ENCODE measurements around the gene DPP9.

The DPP9 gene

DNA sequence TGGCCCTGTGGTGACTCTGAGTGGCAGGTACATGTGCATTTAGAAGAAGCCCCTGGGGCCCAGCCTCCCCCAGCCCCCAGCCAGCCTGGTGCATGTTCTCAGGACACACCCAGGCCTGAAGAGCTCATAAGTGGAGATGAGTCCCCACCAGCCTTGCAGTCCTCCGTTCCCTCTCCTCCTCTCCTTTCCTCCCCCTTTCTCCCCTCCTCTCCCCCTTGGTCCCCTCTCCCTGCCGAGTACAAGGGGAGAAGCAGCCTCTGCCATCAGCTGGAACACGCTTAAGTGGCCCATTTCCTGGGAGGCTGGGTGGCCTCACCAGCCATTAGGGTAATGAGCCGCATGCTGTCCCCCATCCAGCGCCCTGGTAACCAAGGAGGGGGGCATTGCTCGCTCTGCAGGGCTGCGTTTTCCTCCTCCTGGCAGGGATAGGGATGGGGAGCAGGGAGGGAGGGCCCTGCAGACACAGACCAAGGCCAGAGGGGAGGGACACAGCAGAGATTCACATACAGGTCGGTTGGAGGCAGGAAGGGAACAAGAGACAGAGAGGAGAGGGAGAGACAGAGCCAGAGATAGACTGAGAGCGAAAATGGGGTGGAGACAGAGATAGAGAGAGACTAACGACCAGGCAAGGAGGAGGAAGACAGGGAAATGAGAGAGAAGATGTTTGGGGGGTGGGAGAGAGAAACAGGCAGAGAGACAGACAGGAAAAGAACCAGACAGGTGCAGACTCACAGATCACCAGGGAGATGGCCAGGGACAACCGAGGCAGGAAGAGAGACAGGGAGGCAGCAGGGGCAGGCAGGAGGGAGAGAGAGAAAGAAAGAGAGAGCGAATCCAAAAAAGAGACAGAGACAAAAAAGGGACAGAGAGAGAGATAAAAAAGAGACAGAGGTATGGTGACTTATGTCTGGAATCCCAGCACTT is 19.3 kb upstream of the DPP9 start:
- H3K27ac ChIP-seq (ENCODE audit: low read depth, low read length), result no peak overlapping the region

DNA sequence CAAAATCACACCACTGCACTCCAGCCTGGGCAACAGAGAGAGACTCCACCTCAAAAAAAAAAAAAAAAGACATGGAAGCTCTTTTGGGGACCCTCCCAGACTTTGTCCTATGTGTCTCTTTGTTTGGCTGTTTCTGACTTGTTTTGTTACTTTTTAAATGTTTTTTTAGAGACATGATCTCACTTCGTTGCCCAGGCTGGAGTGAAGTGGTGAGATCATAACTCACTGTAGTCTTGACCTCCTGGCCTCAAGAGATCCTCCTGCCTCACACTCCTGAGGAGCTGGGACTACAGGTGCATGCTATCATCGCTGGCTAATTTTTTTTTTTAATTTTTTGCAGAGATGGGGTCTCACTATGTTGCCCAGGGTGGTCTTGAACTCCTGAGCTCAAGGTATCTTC is 16.4 kb upstream of the DPP9 start:
- Histone ChIP-seq H3K27ac (ENCODE audit: low read depth, low read length) (no peak overlapping the region), H3K9me3 (ENCODE audit: control insufficient read depth in 1 of 2, low read length in 2 of 2) (no peaks in the 10 kb centered on the region), H3K9ac (ENCODE audit: low read depth in 1 of 2, low read length in 2 of 2) (no peak overlapping the region), H3K4me1 (ENCODE audit: control insufficient read depth in 1 of 2, insufficient read depth in 2 of 2, low read length in 2 of 2) (peaks cover 0 to 5% of the 10 kb centered on the region in 2 donors), H3K36me3 (ENCODE audit: control insufficient read depth in 1 of 2, insufficient read depth in 2 of 2, low read length in 2 of 2) (no peaks in the 10 kb centered on the region), H3K27me3 (ENCODE audit: control insufficient read depth in 1 of 2, insufficient read depth in 2 of 2, low read length in 2 of 2) (peaks cover 0 to 8% of the 10 kb centered on the region in 2 donors), H3K4me3 (ENCODE audit: low read depth in 1 of 2, low read length in 2 of 2) (no peak overlapping the region)

More for the DNA sequence above, 19.3 kb upstream of the DPP9 start:
- peaks cover 0 to 8% of the 10 kb centered on the region in 2 donors for H3K27me3 ChIP-seq (ENCODE audit: control insufficient read depth in 1 of 2, insufficient read depth in 2 of 2, low read length in 2 of 2)
- no peak overlapping the region for H3K4me3 ChIP-seq (ENCODE audit: low read depth in 1 of 2, low read length in 2 of 2)
- no peak overlapping the region for H3K9ac ChIP-seq (ENCODE audit: low read depth in 1 of 2, low read length in 2 of 2)
- H3K4me1 ChIP-seq (ENCODE audit: control insufficient read depth in 1 of 2, insufficient read depth in 2 of 2, low read length in 2 of 2), result peaks cover 0 to 5% of the 10 kb centered on the region in 2 donors
- no peaks in the 10 kb centered on the region for H3K36me3 ChIP-seq (ENCODE audit: control insufficient read depth in 1 of 2, insufficient read depth in 2 of 2, low read length in 2 of 2)
- H3K9me3 ChIP-seq (ENCODE audit: control insufficient read depth in 1 of 2, low read length in 2 of 2), result no peaks in the 10 kb centered on the region

DNA sequence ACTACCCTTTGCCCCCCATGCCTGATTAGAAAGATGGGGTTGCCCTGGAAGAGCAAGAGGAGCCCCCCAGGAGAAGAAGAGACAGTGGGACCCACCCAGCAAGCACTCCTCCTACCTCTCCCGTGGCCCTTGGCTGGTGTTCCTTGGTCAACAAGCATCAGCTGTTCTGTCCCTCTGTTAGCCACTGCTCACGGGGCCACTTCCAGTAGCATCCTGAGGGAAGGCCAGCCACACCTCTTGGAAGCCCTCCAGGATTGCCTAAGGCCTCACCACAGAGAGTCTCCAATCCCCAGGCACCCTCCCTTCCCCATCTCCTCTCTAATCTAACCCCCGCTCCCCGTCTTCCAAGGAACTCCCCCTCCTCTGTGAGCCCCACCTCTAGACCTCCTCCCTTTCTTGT is 15.1 kb upstream of the DPP9 start:
- Histone ChIP-seq H3K9me3 (ENCODE audit: control insufficient read depth in 1 of 2, low read length in 2 of 2) (no peaks in the 10 kb centered on the region), H3K27ac (ENCODE audit: low read depth, low read length) (no peak overlapping the region), H3K9ac (ENCODE audit: low read depth in 1 of 2, low read length in 2 of 2) (no peak overlapping the region), H3K27me3 (ENCODE audit: control insufficient read depth in 1 of 2, insufficient read depth in 2 of 2, low read length in 2 of 2) (peaks cover 0 to 8% of the 10 kb centered on the region in 2 donors), H3K4me3 (ENCODE audit: low read depth in 1 of 2, low read length in 2 of 2) (no peak overlapping the region), H3K36me3 (ENCODE audit: control insufficient read depth in 1 of 2, insufficient read depth in 2 of 2, low read length in 2 of 2) (no peaks in the 10 kb centered on the region), H3K4me1 (ENCODE audit: control insufficient read depth in 1 of 2, insufficient read depth in 2 of 2, low read length in 2 of 2) (no peaks in the 10 kb centered on the region)

DNA sequence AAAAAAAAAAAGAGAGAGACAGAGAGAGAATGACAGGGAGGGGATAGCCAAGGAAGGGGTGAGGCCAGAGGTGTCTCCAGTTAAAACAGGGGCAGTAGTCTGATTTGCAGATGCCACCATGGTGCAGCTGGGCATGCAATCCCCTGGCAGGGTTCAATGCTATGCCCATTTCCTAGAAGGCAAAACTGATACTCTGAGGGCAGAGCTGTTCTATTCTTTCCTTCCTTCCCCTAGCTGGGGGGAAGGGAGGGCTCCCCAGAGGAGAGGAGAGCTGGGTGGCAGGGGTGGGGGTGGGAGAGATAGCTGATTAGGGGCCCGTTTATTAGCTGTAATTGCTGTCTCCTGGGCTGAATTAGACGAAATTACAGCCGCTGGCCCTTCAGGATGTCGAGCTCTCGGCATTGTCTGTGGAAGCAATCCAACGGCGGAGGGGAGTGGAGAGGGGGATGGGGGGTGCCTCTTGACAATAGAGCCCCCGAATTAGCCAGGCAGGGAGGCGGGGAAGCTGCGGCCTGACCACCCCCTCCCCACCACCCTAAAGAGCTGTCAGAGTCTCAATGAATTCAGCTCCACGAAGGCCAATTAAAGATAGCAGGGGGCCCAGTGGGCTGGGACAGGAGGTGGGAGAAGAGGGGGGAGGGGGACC is 14.4 kb upstream of the DPP9 start:
- H3K9me3 ChIP-seq (ENCODE audit: control insufficient read depth in 1 of 2, low read length in 2 of 2), result no peaks in the 10 kb centered on the region
- no peaks in the 10 kb centered on the region for H3K36me3 ChIP-seq (ENCODE audit: control insufficient read depth in 1 of 2, insufficient read depth in 2 of 2, low read length in 2 of 2)
- H3K4me3 ChIP-seq (ENCODE audit: low read depth in 1 of 2, low read length in 2 of 2), result no peak overlapping the region
- H3K9ac ChIP-seq (ENCODE audit: low read depth in 1 of 2, low read length in 2 of 2), result no peak overlapping the region
- no peaks in the 10 kb centered on the region for H3K4me1 ChIP-seq (ENCODE audit: control insufficient read depth in 1 of 2, insufficient read depth in 2 of 2, low read length in 2 of 2)
- H3K27ac ChIP-seq (ENCODE audit: low read depth, low read length), result no peak overlapping the region
- peaks cover 0 to 8% of the 10 kb centered on the region in 2 donors for H3K27me3 ChIP-seq (ENCODE audit: control insufficient read depth in 1 of 2, insufficient read depth in 2 of 2, low read length in 2 of 2)

DNA sequence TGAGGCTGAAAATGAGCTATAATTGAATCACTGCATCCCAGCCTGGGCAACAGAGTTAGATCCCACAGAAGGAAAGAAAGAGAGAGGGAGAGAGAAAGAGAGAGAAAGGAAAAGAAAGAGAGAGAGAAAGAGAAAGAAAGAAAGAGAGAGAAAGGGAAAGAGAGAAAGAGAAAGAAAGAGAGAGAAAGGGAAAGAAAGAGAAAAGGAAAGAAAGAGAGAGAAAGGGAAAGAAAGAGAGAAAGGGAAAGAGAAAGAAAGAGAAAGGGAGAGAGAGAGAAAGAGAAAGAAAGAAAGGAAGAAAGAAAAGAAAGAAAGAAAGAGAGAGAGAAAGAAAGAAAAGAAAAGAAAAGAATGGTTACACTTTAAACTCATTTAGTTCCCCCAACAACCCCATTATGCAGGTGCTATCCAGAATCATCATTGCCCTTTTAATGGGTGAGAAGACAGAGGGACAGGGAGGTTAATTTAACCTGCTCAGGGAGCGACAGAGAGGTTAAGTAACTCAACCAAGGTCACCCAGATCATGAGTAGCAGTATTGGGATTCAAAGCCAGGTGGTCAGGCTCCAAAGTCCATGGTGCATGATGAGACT is 10.2 kb upstream of the DPP9 start:
- H3K9ac ChIP-seq (ENCODE audit: low read depth in 1 of 2, low read length in 2 of 2), result no peak overlapping the region

DNA sequence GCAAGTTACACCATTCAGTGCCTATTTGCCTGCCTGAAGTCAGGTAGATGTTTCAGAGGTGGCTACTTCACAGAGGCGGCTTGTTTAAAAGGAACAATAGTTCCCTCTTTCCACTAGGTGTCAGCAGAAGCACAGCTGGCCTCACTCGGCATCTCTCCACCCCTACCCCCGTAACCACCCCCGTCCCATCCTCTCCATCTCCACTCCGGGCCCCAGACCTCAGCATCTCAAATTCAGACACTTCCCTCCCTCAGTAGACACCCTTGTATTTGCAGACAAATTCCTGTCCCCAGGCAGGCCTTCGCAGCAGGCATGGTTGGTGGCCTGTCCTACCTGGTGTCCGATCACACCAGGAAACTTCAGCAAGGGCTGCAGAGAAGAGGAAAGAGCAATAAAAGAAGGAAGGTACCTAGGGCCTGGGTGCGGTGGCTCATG is 9.1 kb upstream of the DPP9 start:
- Histone ChIP-seq H3K9ac (ENCODE audit: low read depth in 1 of 2, low read length in 2 of 2) (no peak overlapping the region), H3K9me3 (ENCODE audit: control insufficient read depth in 1 of 2, low read length in 2 of 2) (no peaks in the 10 kb centered on the region), H3K36me3 (ENCODE audit: control insufficient read depth in 1 of 2, insufficient read depth in 2 of 2, low read length in 2 of 2) (no peaks in the 10 kb centered on the region), H3K27me3 (ENCODE audit: control insufficient read depth in 1 of 2, insufficient read depth in 2 of 2, low read length in 2 of 2) (no peaks in the 10 kb centered on the region), H3K27ac (ENCODE audit: low read depth, low read length) (no peak overlapping the region), H3K4me1 (ENCODE audit: control insufficient read depth in 1 of 2, insufficient read depth in 2 of 2, low read length in 2 of 2) (no peaks in the 10 kb centered on the region), H3K4me3 (ENCODE audit: low read depth in 1 of 2, low read length in 2 of 2) (no peak overlapping the region)

More for the DNA sequence above, 10.2 kb upstream of the DPP9 start:
- Histone ChIP-seq H3K27me3 (ENCODE audit: control insufficient read depth in 1 of 2, insufficient read depth in 2 of 2, low read length in 2 of 2) (no peaks in the 10 kb centered on the region), H3K4me3 (ENCODE audit: low read depth in 1 of 2, low read length in 2 of 2) (no peak overlapping the region), H3K27ac (ENCODE audit: low read depth, low read length) (no peak overlapping the region), H3K9me3 (ENCODE audit: control insufficient read depth in 1 of 2, low read length in 2 of 2) (no peaks in the 10 kb centered on the region), H3K4me1 (ENCODE audit: control insufficient read depth in 1 of 2, insufficient read depth in 2 of 2, low read length in 2 of 2) (no peaks in the 10 kb centered on the region), H3K36me3 (ENCODE audit: control insufficient read depth in 1 of 2, insufficient read depth in 2 of 2, low read length in 2 of 2) (no peaks in the 10 kb centered on the region)

DNA sequence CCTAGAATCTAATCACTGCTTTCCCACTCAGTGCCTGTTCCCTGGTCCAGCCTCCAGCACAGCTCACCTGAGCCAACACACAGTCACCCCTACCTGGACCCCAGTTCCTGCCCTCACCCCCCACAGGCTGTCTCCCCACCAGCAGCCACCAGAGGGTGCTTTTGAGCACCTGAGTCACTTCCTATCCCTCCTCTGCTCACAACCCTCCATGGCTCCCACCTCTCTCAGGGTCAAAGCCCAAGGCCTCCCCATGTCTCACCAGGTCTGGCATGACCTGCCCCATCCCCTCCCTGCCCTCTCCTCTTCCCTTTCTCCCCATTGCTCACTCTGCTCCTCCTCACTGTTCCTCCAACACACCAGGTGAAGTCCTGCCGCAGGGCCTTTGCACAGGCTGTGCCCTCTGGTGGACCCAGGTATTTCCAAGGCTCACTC is 7.1 kb upstream of the DPP9 start:
- Histone ChIP-seq H3K9ac (ENCODE audit: low read depth in 1 of 2, low read length in 2 of 2) (no peak overlapping the region), H3K27me3 (ENCODE audit: control insufficient read depth in 1 of 2, insufficient read depth in 2 of 2, low read length in 2 of 2) (no peaks in the 10 kb centered on the region), H3K4me3 (ENCODE audit: low read depth in 1 of 2, low read length in 2 of 2) (no peak overlapping the region), H3K36me3 (ENCODE audit: control insufficient read depth in 1 of 2, insufficient read depth in 2 of 2, low read length in 2 of 2) (no peaks in the 10 kb centered on the region), H3K27ac (ENCODE audit: low read depth, low read length) (no peak overlapping the region), H3K4me1 (ENCODE audit: control insufficient read depth in 1 of 2, insufficient read depth in 2 of 2, low read length in 2 of 2) (no peaks in the 10 kb centered on the region), H3K9me3 (ENCODE audit: control insufficient read depth in 1 of 2, low read length in 2 of 2) (no peaks in the 10 kb centered on the region)

DNA sequence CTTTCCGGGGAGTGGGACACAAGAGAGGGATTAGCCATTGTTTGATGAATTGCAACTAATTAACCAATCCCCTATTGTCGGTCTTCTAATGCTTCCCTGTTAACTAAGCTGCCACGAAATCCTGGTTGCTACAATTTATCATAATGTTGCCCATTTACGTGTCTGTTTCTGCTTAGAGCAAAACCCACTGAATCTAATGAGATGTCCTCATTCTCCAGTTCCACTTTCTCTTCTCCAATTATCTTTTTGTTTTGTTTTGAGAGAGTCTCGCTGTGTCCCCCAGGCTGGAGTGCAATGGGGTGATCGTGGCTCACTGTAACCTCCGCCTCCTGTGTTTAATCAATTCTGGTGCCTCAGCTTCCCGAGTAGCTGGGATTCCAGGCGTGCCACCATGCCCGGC is 5.2 kb upstream of the DPP9 start:
- Histone ChIP-seq H3K27me3 (ENCODE audit: control insufficient read depth in 1 of 2, insufficient read depth in 2 of 2, low read length in 2 of 2) (no peaks in the 10 kb centered on the region), H3K27ac (ENCODE audit: low read depth, low read length) (no peak overlapping the region), H3K4me3 (ENCODE audit: low read depth in 1 of 2, low read length in 2 of 2) (no peak overlapping the region), H3K9ac (ENCODE audit: low read depth in 1 of 2, low read length in 2 of 2) (no peak overlapping the region), H3K36me3 (ENCODE audit: control insufficient read depth in 1 of 2, insufficient read depth in 2 of 2, low read length in 2 of 2) (no peaks in the 10 kb centered on the region), H3K9me3 (ENCODE audit: control insufficient read depth in 1 of 2, low read length in 2 of 2) (no peaks in the 10 kb centered on the region), H3K4me1 (ENCODE audit: control insufficient read depth in 1 of 2, insufficient read depth in 2 of 2, low read length in 2 of 2) (no peaks in the 10 kb centered on the region)

DNA sequence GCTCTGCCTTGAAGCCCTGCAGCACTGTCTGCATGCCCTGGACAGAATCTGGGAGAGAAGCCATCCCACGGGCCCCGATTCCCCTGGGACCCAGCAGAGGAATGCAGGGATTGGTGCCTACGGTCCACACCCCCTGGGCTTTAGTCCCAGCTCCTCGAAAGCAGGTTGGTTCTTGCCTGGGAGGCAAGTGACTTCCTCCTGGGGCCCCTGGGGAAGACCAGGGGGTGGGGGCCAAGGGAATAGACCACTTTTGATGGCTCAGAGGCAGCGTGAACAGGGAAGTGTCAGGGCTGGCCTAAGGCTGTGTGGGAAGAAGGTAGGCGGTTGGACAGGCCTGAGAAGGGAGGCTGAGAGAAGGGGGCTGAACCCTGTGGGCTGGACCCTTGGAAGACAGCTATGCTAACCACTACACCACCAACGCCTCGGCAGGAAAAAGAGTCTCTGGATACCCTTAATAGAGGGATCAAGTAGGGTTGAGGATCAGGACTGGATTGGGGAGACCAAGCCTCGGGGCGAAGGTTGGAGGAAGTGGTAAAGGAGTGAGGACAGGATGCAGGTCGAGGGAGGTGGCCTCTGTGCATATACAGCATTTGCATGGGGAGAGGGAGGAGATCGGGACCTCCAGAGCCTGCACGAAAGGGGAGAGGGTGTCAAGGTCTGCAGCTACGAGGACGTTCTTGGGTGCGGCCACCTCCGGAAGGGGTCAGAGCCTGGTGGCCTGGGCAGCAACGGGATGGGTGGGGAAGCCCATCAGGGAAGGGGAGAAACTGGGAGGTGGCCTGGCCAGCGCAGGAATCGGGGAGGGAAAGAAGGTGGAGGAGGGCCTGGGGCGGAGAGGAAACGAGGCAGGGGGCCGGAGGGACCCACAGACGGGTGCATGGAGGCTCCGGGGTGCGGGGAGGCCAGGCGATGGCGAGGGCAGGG is 709 bp downstream of the DPP9 start:
- H3K27ac ChIP-seq (ENCODE audit: low read depth, low read length), result peak overlapping the region; percentile 75
- H3K4me1 ChIP-seq (ENCODE audit: control insufficient read depth in 1 of 2, insufficient read depth in 2 of 2, low read length in 2 of 2), result peaks cover 14 to 20% of the 10 kb centered on the region in 2 donors
- peaks cover 26 to 35% of the 10 kb centered on the region in 2 donors for H3K36me3 ChIP-seq (ENCODE audit: control insufficient read depth in 1 of 2, insufficient read depth in 2 of 2, low read length in 2 of 2)
- no peaks in the 10 kb centered on the region for H3K27me3 ChIP-seq (ENCODE audit: control insufficient read depth in 1 of 2, insufficient read depth in 2 of 2, low read length in 2 of 2)
- H3K9ac ChIP-seq (ENCODE audit: low read depth in 1 of 2, low read length in 2 of 2), result peak overlapping the region; percentile 81 to 86
- no peaks in the 10 kb centered on the region for H3K9me3 ChIP-seq (ENCODE audit: control insufficient read depth in 1 of 2, low read length in 2 of 2)
- peak overlapping the region; percentile 98 to 99 for H3K4me3 ChIP-seq (ENCODE audit: low read depth in 1 of 2, low read length in 2 of 2)

Data from duodenal mucosa (tissue), 2 donors.